ENCODE results near the gene QRFP. TPM values are rescaled to one million over a fixed set of nuclear protein-coding genes. Genes with fewer than 3 reads are reported as not detected.

The QRFP gene
- total RNA-seq, 1 experiment from 2014 or later: not detected

- TF ChIP-seq EZH2phosphoT487 (IDR thresholded peaks at IDR 0.05; ENCODE audit: borderline replicate concordance, low read length): no peak
- no peak for TF ChIP-seq CTCF (conservative IDR thresholded peaks at IDR 0.05; ENCODE audit: low read depth, low read length)
- TF ChIP-seq EZH2 (IDR thresholded peaks at IDR 0.05; ENCODE audit: low read length, unreplicated experiment): no peak
- no peak overlapping the region for H3K27ac ChIP-seq (ENCODE audit: low read length)
- no TSS peak for BruUV-seq (replicated peaks)
- ChIA-PET POLR2A (ENCODE audit: unreplicated experiment) (no interaction called here), CTCF (no interaction called here)
- DNase-seq: no peak
- H4K20me1 ChIP-seq (ENCODE audit: low read length): no peaks in the 10 kb centered on the region
- no peaks in the 10 kb centered on the region for H3K9me2 ChIP-seq (replicated peaks; ENCODE audit: low read length)
- H3K27me3 ChIP-seq (ENCODE audit: low read length): no peaks in the 10 kb centered on the region
- no peak overlapping the region for H3K9ac ChIP-seq (ENCODE audit: low read length)
- no peak overlapping the region for H3K4me3 ChIP-seq (ENCODE audit: low read length)
- H3K79me2 ChIP-seq (ENCODE audit: low read length): no peaks in the 10 kb centered on the region
- H2AFZ ChIP-seq (ENCODE audit: low read length): no peak overlapping the region
- intact Hi-C loops (cut with micrococcal nuclease): no loop called here
- no peaks in the 10 kb centered on the region for H3K36me3 ChIP-seq (ENCODE audit: low read depth, low read length)
- no peaks in the 10 kb centered on the region for H3F3A ChIP-seq (ENCODE audit: low read length, unreplicated experiment)
- no peaks in the 10 kb centered on the region for H3K9me3 ChIP-seq (ENCODE audit: low read length)
- ATAC-seq: no peak
- H3K4me2 ChIP-seq (ENCODE audit: low read length): no peak overlapping the region
- H3K4me1 ChIP-seq (ENCODE audit: insufficient read depth, low read length): no peaks in the 10 kb centered on the region
Observed at GRCh38 chr9:130893341-130894101, 3.1 kb downstream of the QRFP start.

GRCh38 chr9:130892477-130893304, 3.9 kb downstream of the QRFP start:
- H3K4me1 ChIP-seq (ENCODE audit: insufficient read depth, low read length): no peaks in the 10 kb centered on the region
- CTCF ChIA-PET: no interaction called here
- intact Hi-C loops (cut with micrococcal nuclease): no loop called here
- H3K9me2 ChIP-seq (replicated peaks; ENCODE audit: low read length): no peaks in the 10 kb centered on the region
- H3K79me2 ChIP-seq (ENCODE audit: low read length): no peaks in the 10 kb centered on the region
- no peak overlapping the region for H3K27ac ChIP-seq (ENCODE audit: low read length)
- no peak overlapping the region for H3K4me2 ChIP-seq (ENCODE audit: low read length)
- H2AFZ ChIP-seq (ENCODE audit: low read length): no peak overlapping the region
- H3K4me3 ChIP-seq (ENCODE audit: low read length): no peak overlapping the region
- no TSS peak for BruUV-seq (replicated peaks)
- no peaks in the 10 kb centered on the region for H3K27me3 ChIP-seq (ENCODE audit: low read length)
- TF ChIP-seq EZH2 (IDR thresholded peaks at IDR 0.05; ENCODE audit: low read length, unreplicated experiment): no peak
- TF ChIP-seq CTCF (conservative IDR thresholded peaks at IDR 0.05; ENCODE audit: low read depth, low read length): no peak
- no peak for TF ChIP-seq EZH2phosphoT487 (IDR thresholded peaks at IDR 0.05; ENCODE audit: borderline replicate concordance, low read length)
- POLR2A ChIA-PET (ENCODE audit: unreplicated experiment): no interaction called here
- no peaks in the 10 kb centered on the region for H3K9me3 ChIP-seq (ENCODE audit: low read length)
- H3F3A ChIP-seq (ENCODE audit: low read length, unreplicated experiment): no peaks in the 10 kb centered on the region
- no peaks in the 10 kb centered on the region for H4K20me1 ChIP-seq (ENCODE audit: low read length)
- no peak for ATAC-seq
- no peak for DNase-seq
- no peak overlapping the region for H3K9ac ChIP-seq (ENCODE audit: low read length)
- H3K36me3 ChIP-seq (ENCODE audit: low read depth, low read length): no peaks in the 10 kb centered on the region
